CD14-positive monocyte (primary cell): ENCODE measurements around the gene PNRC1. TPM values are rescaled to one million over a fixed set of nuclear protein-coding genes. Genes with fewer than 3 reads are reported as not detected.

Experiments used
- DNase-seq, 3 donors: peaks; one replicate each; pipeline ENCODE4 v3.0.0-alpha.2; 2011 to 2022
- H2AFZ ChIP-seq: 2 replicates; pipeline ENCODE4 v1.6.0; 2012; ENCODE audit warnings: mild to moderate bottlenecking, low read depth, low read length, inconsistent platforms; ENCODE audit not compliant: insufficient read depth, poor library complexity, severe bottlenecking
- H3K27ac ChIP-seq, 2 donors: 1 replicate in 1 of 2; 2 replicates in 1 of 2; pipeline ENCODE4 v1.5.1; 2012 to 2013; ENCODE audit warnings: low read length in 2 of 2, control low read depth in 1 of 2, inconsistent platforms in 1 of 2, low read depth in 1 of 2, mild to moderate bottlenecking in 1 of 2
- H3K27me3 ChIP-seq, 2 donors: one replicate each; pipeline versions ENCODE4 v1.6.0 to v1.6.1; 2011 to 2013; ENCODE audit warnings: low read length in 2 of 2; ENCODE audit not compliant: control insufficient read depth in 2 of 2, insufficient read depth in 2 of 2
- H3K36me3 ChIP-seq, 2 donors: replicated peaks in 1 of 2; 1 replicate in 1 of 2; 2 replicates in 1 of 2; pipeline versions ENCODE4 v1.5.1 to v1.6.1; 2012 to 2013; ENCODE audit warnings: low read length in 2 of 2, control low read depth in 1 of 2, inconsistent platforms in 1 of 2, mild to moderate bottlenecking in 1 of 2; ENCODE audit not compliant: insufficient read depth in 2 of 2, control insufficient read depth in 1 of 2
- H3K4me1 ChIP-seq, 2 donors: 1 replicate in 1 of 2; 2 replicates in 1 of 2; pipeline versions ENCODE4 v1.5.1 to v1.6.1; 2012 to 2013; ENCODE audit warnings: low read length in 2 of 2, control low read depth in 1 of 2, inconsistent platforms in 1 of 2, mild to moderate bottlenecking in 1 of 2, moderate library complexity in 1 of 2; ENCODE audit not compliant: insufficient read depth in 2 of 2, control insufficient read depth in 1 of 2
- H3K4me2 ChIP-seq: replicated peaks from 2 replicates; pipeline ENCODE3; 2012; ENCODE audit warnings: low read length, moderate library complexity, mild to moderate bottlenecking; ENCODE audit not compliant: poor library complexity, severe bottlenecking; ENCODE audit errors: extremely low read depth
- H3K4me3 ChIP-seq, 3 experiments: fragments of 200-600 bp in 1 of 3; sonication (generic) in 1 of 3; replicated peaks in 1 of 3; 1 replicate in 2 of 3; 2 replicates in 1 of 3; pipeline ENCODE4 v1.5.1; 2011 to 2013; ENCODE audit warnings: low read length in 3 of 3, mild to moderate bottlenecking in 3 of 3, control low read depth in 2 of 3, low read depth in 2 of 3, inconsistent platforms in 1 of 3, moderate library complexity in 1 of 3
- H3K79me2 ChIP-seq: 2 replicates; pipeline ENCODE4 v1.6.0; 2012; ENCODE audit warnings: mild to moderate bottlenecking, control low read depth, inconsistent platforms, low read length, moderate library complexity; ENCODE audit not compliant: insufficient read depth
- H3K9ac ChIP-seq: 2 replicates; pipeline ENCODE4 v1.6.0; 2017; ENCODE audit warnings: low read length, mild to moderate bottlenecking; ENCODE audit not compliant: insufficient read depth, poor library complexity, severe bottlenecking
- H3K9me3 ChIP-seq, 2 donors: replicated peaks in 1 of 2; 1 replicate in 1 of 2; 2 replicates in 1 of 2; pipeline versions ENCODE4 v1.5.1 to v1.6.1; 2012 to 2013; ENCODE audit warnings: low read length in 2 of 2, control low read depth in 1 of 2; ENCODE audit not compliant: control insufficient read depth in 1 of 2, insufficient read depth in 1 of 2
- H4K20me1 ChIP-seq: 2 replicates; pipeline ENCODE4 v1.6.0; 2012; ENCODE audit warnings: mild to moderate bottlenecking, low read length, control low read depth, moderate library complexity; ENCODE audit not compliant: insufficient read depth
- H3K27ac Mint-ChIP-seq, 7 donors: one replicate each; pipeline ENCODE4 v1.8.0; 2020; ENCODE audit warnings: mild to moderate bottlenecking in 7 of 7, mixed read lengths in 7 of 7, moderate library complexity in 6 of 7, inconsistent platforms in 2 of 7
- H3K27me3 Mint-ChIP-seq, 3 donors: one replicate each; pipeline ENCODE4 v1.8.0; 2021 to 2022; ENCODE audit warnings: low read depth in 3 of 3, mild to moderate bottlenecking in 3 of 3, mixed read lengths in 3 of 3, moderate library complexity in 3 of 3, inconsistent platforms in 1 of 3
- H3K36me3 Mint-ChIP-seq, 2 donors: one replicate each; pipeline ENCODE4 v1.8.0; 2020; ENCODE audit warnings: mixed read lengths in 2 of 2, inconsistent platforms in 1 of 2, mild to moderate bottlenecking in 1 of 2
- H3K4me1 Mint-ChIP-seq: one replicate; pipeline ENCODE4 v1.8.0; 2020; ENCODE audit warnings: mild to moderate bottlenecking, mixed read lengths
- H3K4me3 Mint-ChIP-seq, 2 donors: one replicate each; pipeline ENCODE4 v1.8.0; 2020; ENCODE audit warnings: mild to moderate bottlenecking in 2 of 2, mixed read lengths in 2 of 2, moderate library complexity in 1 of 2
- H3K9me3 Mint-ChIP-seq, 7 donors: one replicate each; pipeline ENCODE4 v1.8.0; 2020 to 2022; ENCODE audit warnings: mixed read lengths in 7 of 7, mild to moderate bottlenecking in 6 of 7, moderate library complexity in 6 of 7, inconsistent platforms in 2 of 7
- WGBS: methylation state at CpG from one replicate; pipeline ENCODE4 v1.1.5; 2013; ENCODE audit warnings: missing lambda C conversion rate; ENCODE audit not compliant: insufficient coverage; 5-methylcytosine and 5-hydroxymethylcytosine counted together
- intact Hi-C, 2 donors: fragments of 100-400 bp; cut with micrococcal nuclease; formaldehyde crosslinking; loops; one replicate each; pipeline versions ENCODE4 v1.15.0 to v1.15.1; 2023
- polyA plus RNA-seq, 3 donors: library from polyadenylated mRNA; depleted of rRNA in 1 of 3; unstranded in 2 of 3; stranded (reverse) in 1 of 3; fragments of 300-500 nt in 2 of 3; fragments of >200 nt in 1 of 3; fragmentation: Illumina TruSeq in 2 of 3; gene quantifications; 1 replicate in 2 of 3; 2 replicates in 1 of 3; pipeline ENCODE4 v1.2.3, GENCODE V29; 2012 to 2021
- TF ChIP-seq, protein P1 (sequence below): fragments of 200-600 bp; IDR thresholded peaks from one replicate; pipeline ENCODE4 v1.8.0; 2022; ENCODE audit warnings: antibody characterized with exemption, mild to moderate bottlenecking

The PNRC1 gene
- polyA plus RNA-seq, 3 donors = 102 to 398 (median 348) TPM

DNA sequence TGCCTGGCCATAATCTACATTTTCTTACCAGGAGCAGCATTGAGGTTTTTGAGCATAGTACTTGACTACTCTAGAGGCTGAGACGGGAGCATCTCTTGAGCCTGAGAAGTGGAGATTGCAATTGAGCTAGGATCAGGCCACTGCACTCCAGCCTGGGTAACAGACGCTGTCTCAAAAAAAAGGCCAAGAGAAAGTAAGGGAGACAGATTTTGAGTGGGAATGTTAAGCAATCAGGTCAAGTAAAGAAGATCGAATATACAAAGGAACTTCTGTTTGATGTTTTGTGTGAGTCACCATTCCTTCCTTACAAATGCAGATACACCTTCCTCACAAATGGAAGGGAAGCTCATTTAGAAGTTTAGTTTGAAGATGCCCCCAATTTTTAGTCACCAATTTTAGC is 4.4 kb downstream of the PNRC1 start:
- peaks cover 88% of the 10 kb centered on the region for H4K20me1 ChIP-seq
- WGBS = 100% methylated on average over 1 of the region's 3 CpGs

GRCh38 chr6:89085409-89086205 is 5.1 kb downstream of the PNRC1 start:
- Mint-ChIP-seq H3K27me3 (peaks cover 0 to 2% (median 0%) of the 10 kb centered on the region in 3 donors), H3K27ac (peak overlapping the region; percentile 28 to 91 (median 64)), H3K36me3 (peaks cover 38 to 43% of the 10 kb centered on the region in 2 donors), H3K4me1 (peaks cover 74% of the 10 kb centered on the region), H3K4me3 (no peak overlapping the region), H3K9me3 (peaks cover 0 to 11% (median 0%) of the 10 kb centered on the region in 7 donors)
- Histone ChIP-seq H3K9me3 (no peaks in the 10 kb centered on the region), H3K9ac (no peak overlapping the region), H3K36me3 (peaks cover 29 to 32% of the 10 kb centered on the region in 2 donors), H3K4me2 (no peak overlapping the region), H3K27ac (peak overlapping the region in 1 of 2 donors; percentile 13), H2AFZ (no peak overlapping the region), H3K79me2 (peaks cover 55% of the 10 kb centered on the region), H4K20me1 (peaks cover 95% of the 10 kb centered on the region), H3K4me3 (no peak overlapping the region), H3K27me3 (no peaks in the 10 kb centered on the region), H3K4me1 (peaks cover 46 to 53% of the 10 kb centered on the region in 2 donors)
- TF ChIP-seq, protein P1, sequence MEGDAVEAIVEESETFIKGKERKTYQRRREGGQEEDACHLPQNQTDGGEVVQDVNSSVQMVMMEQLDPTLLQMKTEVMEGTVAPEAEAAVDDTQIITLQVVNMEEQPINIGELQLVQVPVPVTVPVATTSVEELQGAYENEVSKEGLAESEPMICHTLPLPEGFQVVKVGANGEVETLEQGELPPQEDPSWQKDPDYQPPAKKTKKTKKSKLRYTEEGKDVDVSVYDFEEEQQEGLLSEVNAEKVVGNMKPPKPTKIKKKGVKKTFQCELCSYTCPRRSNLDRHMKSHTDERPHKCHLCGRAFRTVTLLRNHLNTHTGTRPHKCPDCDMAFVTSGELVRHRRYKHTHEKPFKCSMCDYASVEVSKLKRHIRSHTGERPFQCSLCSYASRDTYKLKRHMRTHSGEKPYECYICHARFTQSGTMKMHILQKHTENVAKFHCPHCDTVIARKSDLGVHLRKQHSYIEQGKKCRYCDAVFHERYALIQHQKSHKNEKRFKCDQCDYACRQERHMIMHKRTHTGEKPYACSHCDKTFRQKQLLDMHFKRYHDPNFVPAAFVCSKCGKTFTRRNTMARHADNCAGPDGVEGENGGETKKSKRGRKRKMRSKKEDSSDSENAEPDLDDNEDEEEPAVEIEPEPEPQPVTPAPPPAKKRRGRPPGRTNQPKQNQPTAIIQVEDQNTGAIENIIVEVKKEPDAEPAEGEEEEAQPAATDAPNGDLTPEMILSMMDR = no peak
- DNase-seq = no peak
- WGBS = 98% methylated on average over 8 of the region's 12 CpGs
- intact Hi-C loops = loop anchor here (10.0 kb wide), 1 partner anchor 269 kb away; the partner anchor contains the start of gene UBE2J1 (in 2 of the 2)

More for the DNA sequence above, 4.4 kb downstream of the PNRC1 start:
- intact Hi-C loops = loop anchor here (5.0 to 10.0 kb wide), 4 partner anchors 48 to 270 kb away; partner anchors contain the start of gene UBE2J1 (in 2 of the 2)
- H3K36me3 ChIP-seq = peaks cover 29 to 32% of the 10 kb centered on the region in 2 donors
- Mint-ChIP-seq H3K4me3 (peak overlapping the region in 1 of 2 donors; percentile 47), H3K4me1 (peaks cover 70% of the 10 kb centered on the region), H3K27me3 (peaks cover 0 to 2% (median 2%) of the 10 kb centered on the region in 3 donors), H3K36me3 (peaks cover 38 to 43% of the 10 kb centered on the region in 2 donors), H3K27ac (peak overlapping the region; percentile 47 to 87 (median 78)), H3K9me3 (peaks cover 0 to 13% (median 0%) of the 10 kb centered on the region in 7 donors)
- no peak overlapping the region for H3K9ac ChIP-seq
- peak overlapping the region in 1 of 3 experiments; percentile 12 for H3K4me3 ChIP-seq
- peak overlapping the region; percentile 16 for H3K4me2 ChIP-seq
- H2AFZ ChIP-seq = no peak overlapping the region
- TF ChIP-seq, protein P1 = no peak
- peak overlapping the region in 1 of 2 donors; percentile 11 for H3K27ac ChIP-seq
- DNase-seq = peak in 1 of 3 donors; percentile 43
- peaks cover 46 to 53% of the 10 kb centered on the region in 2 donors for H3K4me1 ChIP-seq
- peaks cover 55% of the 10 kb centered on the region for H3K79me2 ChIP-seq
- no peaks in the 10 kb centered on the region for H3K9me3 ChIP-seq
- H3K27me3 ChIP-seq = no peaks in the 10 kb centered on the region
